Measurements from ENCODE around the gene ACIN1.
A peak's percentile ranks its signal among the peaks of the same experiment; 100 is the strongest.

Gene ACIN1

DNA sequence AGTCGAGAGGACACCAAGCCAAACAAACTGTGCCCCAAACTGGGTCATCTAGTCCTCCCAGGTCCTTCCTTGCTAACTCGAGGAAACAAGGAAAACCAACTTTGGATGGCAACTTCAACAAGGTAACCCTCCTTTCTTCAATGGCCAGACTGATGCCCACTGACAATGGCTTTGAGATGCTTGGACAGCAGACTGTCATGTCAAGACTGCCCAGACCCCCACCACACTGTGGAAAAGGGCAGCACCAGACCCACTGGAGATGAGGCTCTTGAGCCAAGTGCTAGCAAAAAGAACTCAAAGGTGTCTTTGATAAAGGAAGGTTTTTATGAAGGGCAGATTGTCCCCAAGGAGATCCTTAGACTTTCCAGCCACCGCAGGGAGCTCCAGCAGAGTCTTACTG, 28.6 kb downstream of the ACIN1 start:
- H3K27ac ChIP-seq = no peak overlapping the region
- no peak for DNase-seq (ENCODE audit: low read depth, low spot score)

DNA sequence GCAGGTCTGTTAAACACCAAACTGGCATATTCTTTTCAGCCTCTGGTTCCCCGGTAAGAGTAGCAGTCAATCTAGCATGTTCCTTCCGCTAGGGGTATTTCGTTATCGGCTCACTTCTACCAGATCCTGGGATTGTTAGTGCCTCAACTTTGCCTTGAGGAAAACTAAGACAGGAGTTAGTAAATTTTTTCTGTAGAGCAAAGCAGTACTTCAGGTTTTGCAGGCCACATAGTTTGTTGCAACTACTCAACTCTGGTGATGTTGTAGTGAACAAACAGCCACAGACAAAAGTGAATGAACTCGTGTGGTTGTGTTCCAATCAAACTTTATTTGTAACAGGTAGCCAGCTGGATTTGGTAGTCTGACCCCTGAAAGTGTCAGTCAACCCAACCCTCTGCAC, 31.3 kb downstream of the ACIN1 start:
- DNase-seq (ENCODE audit: low read depth, low spot score) = no peak
- peak overlapping the region; percentile 65 for H3K27ac ChIP-seq

DNA sequence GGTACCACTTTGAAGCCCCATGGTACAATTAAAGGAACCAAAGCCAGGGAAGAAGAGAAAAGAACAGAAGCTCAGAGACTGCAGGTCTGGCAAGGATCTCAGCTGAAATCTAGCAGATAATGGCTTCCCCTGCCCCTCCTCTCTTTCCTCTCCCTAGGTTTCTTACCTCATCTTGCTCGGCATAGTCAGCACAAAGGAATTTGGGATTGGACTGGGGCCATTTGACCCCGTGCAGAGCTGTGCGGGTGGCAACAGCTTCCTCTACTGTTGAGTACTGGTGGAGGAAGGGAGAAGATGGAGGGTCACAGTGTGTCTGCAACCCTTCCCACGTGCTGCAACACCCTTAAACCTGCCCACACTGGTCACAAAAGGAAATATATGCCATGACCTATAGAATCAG, 32.9 kb downstream of the ACIN1 start:
- peak overlapping the region; percentile 65 for H3K27ac ChIP-seq
- peak; percentile 57 for DNase-seq (ENCODE audit: low read depth, low spot score)

DNA sequence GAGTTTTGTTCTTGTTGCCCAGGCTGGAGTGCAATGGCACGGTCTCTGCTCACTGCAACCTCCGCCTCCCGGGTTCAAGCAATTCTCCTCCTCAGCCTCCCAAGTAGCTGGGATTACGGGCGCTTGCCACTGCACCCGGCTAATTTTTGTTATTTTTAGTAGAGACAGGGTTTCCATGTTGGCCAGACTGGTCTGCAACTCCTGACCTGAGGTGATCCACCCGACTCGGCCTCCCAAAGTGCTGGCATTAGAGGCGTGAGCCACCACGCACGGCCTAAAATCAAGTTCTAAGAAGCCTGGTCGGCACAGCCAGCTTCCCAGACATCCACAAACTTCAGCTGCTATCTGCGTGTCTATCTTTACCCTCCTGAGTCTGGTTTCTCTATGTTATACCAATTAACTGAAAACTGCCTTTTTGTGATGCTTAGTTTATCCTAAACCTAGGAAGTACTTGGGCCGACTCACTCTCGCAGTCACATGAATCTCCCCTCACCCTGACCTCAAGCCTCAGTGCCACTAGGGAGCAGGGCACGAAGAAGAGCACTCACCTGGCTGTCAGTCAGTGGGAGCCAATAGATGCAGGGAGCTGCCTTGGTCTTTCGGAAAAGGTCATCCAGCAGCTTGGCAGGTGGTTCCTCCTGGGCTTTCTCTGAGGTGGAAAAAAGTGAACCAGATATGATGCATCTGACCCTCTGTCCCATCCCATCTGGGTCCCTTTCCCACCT, 34.2 kb downstream of the ACIN1 start:
- no peak overlapping the region for H3K27ac ChIP-seq
- no peak for DNase-seq (ENCODE audit: low read depth, low spot score)

DNA sequence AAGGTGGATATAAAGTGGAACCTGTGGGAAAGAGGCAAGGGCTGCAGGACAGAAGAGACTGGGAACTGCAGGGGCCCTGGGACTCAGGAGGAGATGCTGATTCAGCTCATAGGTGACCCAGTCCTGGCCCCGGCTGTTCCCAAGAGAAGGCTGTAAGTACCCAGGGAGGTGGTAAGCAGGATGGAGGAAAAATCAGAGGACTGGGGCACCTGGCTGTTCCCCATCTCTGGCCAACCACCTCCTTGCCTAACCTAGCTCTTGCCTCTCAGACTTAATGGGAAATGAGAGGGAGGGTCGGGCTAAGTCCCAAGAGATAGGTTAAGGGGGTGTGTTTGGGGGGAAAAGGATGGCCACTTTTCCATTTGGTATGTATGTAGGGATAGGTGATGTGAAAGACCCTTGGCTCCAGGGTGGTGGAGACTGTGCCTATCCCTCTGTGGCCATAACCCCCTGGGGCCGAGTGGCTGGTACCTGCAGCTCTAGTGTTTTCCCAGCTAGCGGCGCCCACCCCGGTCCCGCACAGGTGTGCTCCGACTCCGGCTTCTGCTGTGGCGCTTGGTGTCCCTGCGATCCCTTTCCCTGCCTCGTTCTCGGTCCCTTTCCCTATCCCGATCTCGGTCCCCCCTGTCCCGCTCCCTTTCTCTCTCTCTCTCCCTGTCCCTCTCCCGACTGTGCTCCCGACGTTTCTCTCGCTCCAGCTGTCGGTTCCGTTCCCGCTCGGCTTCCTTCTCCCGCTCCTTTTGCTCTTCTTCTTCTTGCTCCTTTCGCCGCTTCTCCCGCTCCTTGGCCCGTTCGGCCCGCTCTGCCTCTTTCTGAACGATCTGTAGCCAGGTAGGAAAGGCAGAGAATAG, 36.1 kb downstream of the ACIN1 start:
- peak overlapping the region; percentile 47 for H3K27ac ChIP-seq
- DNase-seq (ENCODE audit: low read depth, low spot score) = no peak

DNA sequence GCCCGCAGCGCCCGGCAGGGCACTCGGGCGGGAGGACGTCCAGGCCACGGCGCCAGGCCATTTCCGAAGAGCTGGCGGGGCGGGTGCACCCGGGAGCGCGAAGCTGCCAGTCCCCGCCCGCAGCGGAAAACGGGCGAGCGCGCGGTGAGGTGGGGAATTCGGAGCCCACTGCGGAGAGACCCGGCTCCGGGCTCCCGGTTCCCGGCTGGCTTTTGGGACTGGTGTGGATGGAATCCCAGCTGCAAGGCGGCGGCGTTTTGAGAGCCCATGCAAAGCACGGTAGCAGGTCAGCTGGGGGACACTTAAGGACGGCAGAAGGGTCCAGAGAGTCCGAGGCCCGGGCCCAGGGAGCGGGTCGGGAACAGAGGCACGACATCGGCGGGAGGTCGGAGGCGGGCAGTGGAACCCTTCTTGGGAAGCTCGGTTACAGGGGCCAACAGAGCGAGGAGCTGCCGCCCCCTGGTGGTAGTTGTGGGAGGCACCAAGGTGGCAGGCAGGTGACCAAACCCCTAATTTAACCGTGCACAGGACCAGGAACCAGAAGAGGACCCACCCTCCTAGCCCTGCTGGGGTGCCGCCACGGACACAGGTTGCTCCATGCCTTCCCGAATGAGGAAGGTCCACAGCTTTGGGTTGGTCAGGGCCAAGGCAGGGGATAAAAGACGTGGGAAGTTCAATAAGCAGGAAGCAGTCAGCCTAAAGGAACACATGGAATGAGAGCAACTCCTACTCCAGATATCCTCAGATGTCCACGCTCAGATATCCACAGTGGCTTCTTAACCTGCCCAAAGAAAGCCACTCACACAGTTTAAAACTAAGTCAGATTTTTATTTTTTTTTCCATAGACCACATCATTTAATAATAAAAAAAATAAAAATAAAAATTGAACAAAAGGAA, 36.9 kb downstream of the ACIN1 start:
- DNase-seq (ENCODE audit: low read depth, low spot score) = no peak

DNA sequence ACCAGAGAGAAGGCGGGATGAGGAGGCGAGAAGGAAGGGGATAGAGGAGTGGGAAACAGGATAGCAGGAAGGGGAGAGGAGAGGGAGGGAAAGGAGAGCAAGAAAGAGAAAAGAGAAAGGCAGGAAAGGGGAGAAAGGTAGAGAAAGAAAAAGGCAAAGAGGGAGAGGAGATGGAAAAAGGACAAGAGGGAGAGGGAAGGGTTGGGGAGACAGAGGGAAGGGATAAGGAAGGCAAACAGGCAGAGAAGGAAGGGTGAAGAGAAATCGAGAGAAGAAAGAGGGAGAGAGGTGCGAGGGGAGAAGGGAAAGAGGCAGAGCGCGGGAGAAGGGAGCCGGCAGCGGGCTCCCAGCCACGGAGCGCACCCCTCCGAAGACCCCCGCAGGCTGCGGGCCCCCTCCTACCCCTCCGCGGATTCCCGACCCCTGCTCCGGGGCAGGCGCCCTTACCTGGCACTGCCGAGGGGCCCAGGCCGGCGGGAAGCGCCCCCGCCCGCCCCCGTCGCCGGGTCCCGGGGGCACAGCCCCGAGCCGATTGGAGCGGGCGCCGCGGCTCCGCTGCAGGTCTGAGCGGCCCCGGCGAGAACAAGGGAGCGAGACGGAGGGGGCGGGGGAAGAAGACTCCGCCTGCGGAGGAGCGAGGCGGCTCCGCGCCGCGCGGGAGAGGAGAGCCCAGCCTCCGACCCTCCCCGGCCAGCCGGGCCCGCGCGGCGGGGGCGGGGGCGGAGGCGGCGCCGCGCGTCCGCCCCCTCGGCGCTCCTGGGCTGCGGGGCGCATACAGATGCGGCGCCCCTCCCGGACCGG, 37.8 kb downstream of the ACIN1 start, which contains the start of gene CDH24:
Gene CDH24, minus strand, starts transcription at position 565 of the 801 bp plus-strand sequence. CDS start 1,787 bp downstream, outside the sequence.
- no peak for DNase-seq (ENCODE audit: low read depth, low spot score)
- H3K27ac ChIP-seq = peak within 1 kb of the TSS; percentile 47

More for the DNA sequence above, 36.9 kb downstream of the ACIN1 start:
- H3K27ac ChIP-seq = peak overlapping the region; percentile 47

DNA sequence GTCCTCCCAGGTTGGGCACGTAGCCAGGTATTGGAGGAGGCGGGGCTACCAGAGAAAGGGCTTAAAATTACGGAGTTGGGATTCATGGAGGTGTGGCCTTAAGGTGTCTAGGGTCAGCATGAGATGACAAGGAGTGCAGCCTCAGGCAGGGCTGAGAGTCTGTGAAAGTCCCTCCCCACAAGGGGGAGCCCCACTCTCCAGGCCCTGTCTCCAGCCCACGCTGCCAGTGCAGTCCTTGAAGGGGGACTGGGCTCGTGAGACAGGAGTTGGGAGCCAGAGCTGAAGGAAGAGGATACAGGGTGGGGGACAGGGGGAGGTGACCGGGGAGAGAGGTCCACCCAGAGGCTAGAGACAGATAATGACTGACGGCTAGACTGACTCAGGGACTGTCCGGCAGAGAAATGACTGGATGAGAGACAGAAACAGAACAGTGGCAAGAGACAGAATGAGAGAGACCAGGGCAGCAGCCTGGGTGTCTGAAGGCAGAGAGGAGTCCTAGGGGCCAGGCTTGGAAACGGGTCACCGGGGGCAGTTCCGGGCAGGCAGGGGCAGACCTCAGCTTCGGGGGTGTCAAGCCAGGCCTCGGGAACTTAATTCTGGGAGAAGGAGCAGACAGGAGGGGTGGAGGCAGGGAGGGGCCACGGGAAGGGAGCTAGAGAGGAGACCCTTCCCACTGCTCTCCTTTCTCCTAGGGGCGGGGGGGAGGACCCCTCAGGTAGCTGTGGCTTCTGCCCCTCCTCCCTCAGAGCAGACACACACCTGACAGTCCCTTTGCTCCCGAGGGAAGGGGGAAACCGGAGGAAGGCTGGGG, 38.6 kb downstream of the ACIN1 start:
- DNase-seq (ENCODE audit: low read depth, low spot score) = no peak

DNA sequence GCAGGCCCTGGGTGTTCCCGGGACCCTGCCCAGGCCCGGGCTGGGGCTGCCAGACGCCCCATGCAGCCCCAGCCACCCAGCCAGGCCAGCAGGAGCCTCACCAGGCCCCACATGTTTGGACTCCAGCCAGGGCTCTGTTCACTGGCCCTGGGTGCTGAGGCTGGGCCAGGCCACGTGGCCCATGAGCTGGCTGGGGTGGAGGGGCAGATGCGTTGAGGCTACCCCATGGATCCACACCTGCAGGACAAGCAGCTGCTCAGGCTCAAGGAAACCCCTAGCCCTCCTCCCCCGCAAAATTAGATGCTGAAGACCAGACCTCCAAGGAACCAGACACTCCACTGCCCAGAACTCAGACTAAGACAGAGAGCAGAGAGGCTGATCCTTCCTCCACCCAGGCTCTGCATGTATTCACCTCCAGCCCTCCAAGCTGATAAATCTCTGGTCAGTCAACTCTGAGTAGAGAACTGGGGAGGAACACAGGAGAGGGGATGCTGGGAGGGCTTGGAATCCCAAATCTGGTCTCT, 39.3 kb downstream of the ACIN1 start:
- no peak for DNase-seq (ENCODE audit: low read depth, low spot score)
- no peak overlapping the region for H3K27ac ChIP-seq

More for the DNA sequence above, 38.6 kb downstream of the ACIN1 start:
- H3K27ac ChIP-seq = no peak overlapping the region

DNA sequence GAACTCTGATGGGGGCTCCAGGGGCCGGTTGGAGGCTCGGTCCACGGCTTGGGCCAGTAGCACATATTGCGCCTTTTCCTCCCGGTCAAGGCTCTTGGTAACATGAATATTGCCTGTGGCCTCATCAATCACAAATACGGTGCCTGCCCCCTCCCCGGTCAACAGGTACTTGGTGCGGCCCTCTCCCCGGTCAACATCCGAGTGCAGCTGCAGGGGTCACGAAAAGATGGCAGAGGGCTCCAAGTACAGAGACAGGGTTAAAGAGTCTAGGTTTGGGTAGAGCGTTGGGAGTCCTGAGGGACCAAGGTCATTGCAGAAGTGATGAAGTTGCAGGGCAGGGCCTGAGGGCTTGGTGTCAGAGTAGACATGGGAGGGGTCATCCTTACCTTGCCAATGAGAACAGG, 39.8 kb downstream of the ACIN1 start:
- DNase-seq (ENCODE audit: low read depth, low spot score) = no peak
- H3K27ac ChIP-seq = no peak overlapping the region

DNA sequence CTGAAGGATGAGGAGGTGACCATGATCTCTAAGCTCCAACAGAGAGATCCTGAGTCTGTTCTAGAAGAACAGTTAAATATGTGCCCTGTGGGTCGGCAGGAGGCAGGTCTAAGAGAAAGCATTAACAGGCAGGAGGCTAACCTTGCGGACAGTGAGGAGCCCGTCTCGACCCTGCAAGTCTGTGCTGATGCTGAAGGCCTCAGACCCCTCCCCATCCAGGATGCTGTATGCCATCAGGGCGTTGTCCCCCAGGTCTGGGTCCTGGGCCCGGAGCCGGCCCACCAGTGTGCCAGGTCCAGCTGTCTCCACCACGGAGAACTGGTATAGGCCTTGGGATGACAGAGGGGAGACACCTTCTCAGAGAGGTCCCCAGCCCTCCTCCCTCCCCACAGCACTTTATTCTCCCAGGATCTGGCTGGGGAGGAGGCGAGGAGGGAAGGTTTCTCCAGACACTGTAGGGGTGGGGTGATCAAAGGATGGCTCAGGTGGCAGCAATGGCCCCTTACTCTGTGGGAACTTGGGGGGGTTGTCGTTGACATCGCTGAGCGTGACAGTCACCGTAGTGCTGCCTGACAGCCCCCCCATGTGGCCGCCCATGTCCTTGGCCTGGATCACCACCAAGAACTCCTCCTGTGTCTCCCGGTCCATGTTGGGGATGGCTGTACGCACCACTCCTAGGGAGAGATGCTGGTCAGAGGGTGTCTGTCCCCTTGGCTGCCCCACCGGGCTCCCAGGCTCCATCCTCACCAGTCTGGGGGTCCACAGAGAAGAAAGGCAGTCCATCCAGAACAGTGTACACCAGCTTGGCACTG, 40.7 kb downstream of the ACIN1 start:
- H3K27ac ChIP-seq = no peak overlapping the region
- DNase-seq (ENCODE audit: low read depth, low spot score) = no peak

DNA sequence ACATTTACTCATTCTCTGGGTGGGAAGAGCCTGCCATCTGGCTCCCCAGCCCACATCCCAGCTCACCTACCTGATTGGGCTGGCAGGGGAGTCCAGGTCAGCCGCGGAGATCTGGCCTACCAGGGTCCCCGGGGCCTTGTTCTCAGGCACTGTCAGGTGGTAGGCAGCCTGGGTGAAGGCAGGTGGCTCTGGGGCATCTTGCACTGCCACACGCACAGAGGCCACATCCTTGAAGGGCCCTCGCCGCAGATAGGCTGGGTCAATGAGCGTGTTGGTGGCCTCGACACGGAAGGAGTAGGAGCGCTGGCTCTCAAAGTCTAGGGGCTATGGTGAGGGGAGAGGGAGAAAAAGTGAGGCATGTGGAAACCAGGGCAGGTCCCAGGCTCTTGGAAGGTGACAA, 41.5 kb downstream of the ACIN1 start:
- DNase-seq (ENCODE audit: low read depth, low spot score) = no peak
- H3K27ac ChIP-seq = no peak overlapping the region

DNA sequence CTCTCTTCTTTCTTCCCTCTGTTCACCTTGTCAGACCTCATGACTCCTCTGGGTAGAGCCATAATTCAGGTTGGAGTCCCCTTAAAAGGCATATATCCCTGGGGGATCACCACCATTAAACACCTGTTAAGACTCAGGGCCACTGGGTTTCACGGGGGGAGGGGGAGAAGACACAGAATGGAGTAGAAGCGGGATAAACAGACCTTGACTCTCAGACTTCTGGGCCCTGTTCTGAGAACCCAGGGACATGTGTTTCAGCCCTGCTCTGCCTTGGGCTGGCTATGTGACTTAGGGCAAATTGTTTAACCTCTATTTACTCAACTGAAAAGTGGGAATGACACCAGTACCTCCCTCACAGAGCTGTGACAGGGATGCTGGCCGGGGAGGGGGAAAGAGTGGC, 42.3 kb downstream of the ACIN1 start:
- no peak for DNase-seq (ENCODE audit: low read depth, low spot score)
- H3K27ac ChIP-seq = no peak overlapping the region

DNA sequence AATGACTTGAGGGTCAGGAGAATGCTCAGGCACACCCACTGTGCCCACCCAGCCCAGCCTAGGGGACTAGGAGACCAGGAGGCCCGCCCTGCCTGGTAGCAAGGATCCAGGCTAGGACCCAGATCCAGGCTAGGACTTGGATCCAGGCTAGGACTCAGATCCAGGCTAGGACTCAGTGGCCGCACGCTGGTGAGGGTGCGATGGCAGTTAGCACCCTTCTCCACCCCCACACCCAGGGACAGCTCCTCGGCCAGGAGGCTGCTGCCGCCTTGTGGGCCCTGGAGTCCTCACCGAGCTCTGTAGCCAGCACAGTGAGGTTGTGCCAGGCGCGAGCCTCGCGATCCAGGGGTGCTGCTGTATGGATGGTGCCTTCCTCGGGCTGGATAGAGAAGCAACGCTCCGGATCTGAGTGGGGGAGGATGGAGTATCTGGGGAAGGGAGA, 42.7 kb downstream of the ACIN1 start:
- H3K27ac ChIP-seq = no peak overlapping the region
- no peak for DNase-seq (ENCODE audit: low read depth, low spot score)

DNA sequence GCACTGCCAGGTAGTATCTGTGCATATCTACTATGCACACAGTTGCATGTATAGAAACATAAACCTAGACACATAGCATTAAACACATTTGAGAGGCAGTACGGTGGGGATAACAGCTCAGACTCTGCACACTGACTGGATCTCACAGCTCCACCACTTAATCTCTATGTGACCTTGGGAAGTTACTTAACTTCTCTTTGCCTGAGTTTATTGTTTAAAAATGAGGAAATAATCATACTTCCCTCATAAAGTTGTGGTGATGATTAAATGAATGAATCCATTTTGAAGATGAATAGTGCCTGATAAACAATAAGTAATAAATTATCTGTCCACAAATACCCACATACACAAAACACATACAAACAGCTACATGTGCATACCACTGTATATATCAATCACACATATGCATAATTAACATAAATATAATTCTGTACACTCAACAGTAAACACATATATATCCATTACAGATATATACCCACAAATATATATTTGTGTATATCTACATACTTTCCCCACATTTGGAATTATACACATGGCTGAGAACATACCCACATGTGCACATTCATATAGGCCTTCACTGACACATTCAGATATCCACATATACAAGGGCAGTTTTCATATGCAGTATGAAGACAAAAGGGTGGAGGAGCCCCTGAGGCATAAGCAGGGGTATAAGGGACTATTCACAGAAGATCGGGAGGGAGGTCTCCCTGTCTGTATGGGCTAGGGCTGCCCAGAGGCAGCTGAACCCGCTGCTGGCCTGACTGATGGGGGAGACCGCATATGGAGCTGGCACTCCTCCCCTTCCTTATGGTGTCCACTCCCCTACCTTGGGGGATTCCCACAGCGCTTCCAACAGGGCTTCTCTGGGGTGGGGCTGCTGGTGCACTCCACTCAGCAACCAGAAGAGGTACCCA, 43.5 kb downstream of the ACIN1 start:
- DNase-seq (ENCODE audit: low read depth, low spot score) = no peak
- no peak overlapping the region for H3K27ac ChIP-seq

DNA sequence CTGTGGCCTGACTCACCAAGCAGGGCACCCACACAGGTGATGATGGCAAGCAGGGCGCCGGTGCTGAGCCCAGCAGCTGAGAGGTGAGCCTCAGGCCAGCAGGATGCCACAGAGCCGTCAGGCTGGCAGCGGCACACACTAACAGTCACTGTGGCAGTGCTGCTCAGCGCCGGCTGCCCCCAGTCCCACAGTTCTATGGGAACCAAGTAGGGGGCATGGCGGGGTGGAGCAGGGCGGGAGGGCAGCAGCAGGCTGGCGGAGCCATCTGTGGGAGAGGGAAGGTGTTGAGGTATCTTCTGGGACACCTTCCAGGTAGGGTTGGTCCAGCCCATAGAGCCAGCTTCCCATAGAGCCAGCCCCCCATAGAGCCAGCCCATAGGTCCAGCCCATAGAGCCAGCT, 45.9 kb downstream of the ACIN1 start:
- no peak overlapping the region for H3K27ac ChIP-seq
- DNase-seq (ENCODE audit: low read depth, low spot score) = no peak

All from epithelial cell of prostate (primary cell).